ENCODE measurements around the gene PARK7.

GRCh38 chr1:7912743-7913557, 48.6 kb upstream of the PARK7 start:
- no peak for TF ChIP-seq CTCF (conservative IDR thresholded peaks at IDR 0.05; ENCODE audit: low read depth in 2 of 2)
- TF ChIP-seq, protein P1, sequence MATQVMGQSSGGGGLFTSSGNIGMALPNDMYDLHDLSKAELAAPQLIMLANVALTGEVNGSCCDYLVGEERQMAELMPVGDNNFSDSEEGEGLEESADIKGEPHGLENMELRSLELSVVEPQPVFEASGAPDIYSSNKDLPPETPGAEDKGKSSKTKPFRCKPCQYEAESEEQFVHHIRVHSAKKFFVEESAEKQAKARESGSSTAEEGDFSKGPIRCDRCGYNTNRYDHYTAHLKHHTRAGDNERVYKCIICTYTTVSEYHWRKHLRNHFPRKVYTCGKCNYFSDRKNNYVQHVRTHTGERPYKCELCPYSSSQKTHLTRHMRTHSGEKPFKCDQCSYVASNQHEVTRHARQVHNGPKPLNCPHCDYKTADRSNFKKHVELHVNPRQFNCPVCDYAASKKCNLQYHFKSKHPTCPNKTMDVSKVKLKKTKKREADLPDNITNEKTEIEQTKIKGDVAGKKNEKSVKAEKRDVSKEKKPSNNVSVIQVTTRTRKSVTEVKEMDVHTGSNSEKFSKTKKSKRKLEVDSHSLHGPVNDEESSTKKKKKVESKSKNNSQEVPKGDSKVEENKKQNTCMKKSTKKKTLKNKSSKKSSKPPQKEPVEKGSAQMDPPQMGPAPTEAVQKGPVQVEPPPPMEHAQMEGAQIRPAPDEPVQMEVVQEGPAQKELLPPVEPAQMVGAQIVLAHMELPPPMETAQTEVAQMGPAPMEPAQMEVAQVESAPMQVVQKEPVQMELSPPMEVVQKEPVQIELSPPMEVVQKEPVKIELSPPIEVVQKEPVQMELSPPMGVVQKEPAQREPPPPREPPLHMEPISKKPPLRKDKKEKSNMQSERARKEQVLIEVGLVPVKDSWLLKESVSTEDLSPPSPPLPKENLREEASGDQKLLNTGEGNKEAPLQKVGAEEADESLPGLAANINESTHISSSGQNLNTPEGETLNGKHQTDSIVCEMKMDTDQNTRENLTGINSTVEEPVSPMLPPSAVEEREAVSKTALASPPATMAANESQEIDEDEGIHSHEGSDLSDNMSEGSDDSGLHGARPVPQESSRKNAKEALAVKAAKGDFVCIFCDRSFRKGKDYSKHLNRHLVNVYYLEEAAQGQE (IDR thresholded peaks at IDR 0.05; ENCODE audit: unreplicated experiment) = no peak
- TF ChIP-seq POLR2AphosphoS5 (IDR thresholded peaks at IDR 0.05; ENCODE audit: low read depth) = no peak
- TF ChIP-seq EZH2 (IDR thresholded peaks at IDR 0.05; ENCODE audit: low read depth, unreplicated experiment) = no peak
- no peak for TF ChIP-seq EZH2phosphoT487 (IDR thresholded peaks at IDR 0.05; ENCODE audit: unreplicated experiment)
- no peak for TF ChIP-seq CREB1 (CRISPR knock-in tag; IDR thresholded peaks at IDR 0.05; ENCODE audit: low read depth)
- no peak for TF ChIP-seq ZNF114 (CRISPR knock-in tag; IDR thresholded peaks at IDR 0.05)
- no peak for TF ChIP-seq ZNF331 (CRISPR knock-in tag; IDR thresholded peaks at IDR 0.05; ENCODE audit: low read depth)

Data from GM23338 (cell line).